DOHH2 (cell line): ENCODE data around the gene SAMD1.
A peak's percentile ranks its signal among the peaks of the same experiment; 100 is the strongest.

Experiments used
- H3F3A ChIP-seq: fragments of 200-600 bp; sonication (generic), shearing (Covaris generic); 2 replicates; pipeline ENCODE4 v1.6.0; 2016; ENCODE audit warnings: antibody characterized with exemption, mild to moderate bottlenecking; ENCODE audit not compliant: control insufficient read depth, insufficient read depth
- H3K27ac ChIP-seq: fragments of 200-600 bp; sonication (generic); 2 replicates; pipeline ENCODE4 v1.5.1; 2014; ENCODE audit warnings: low read depth, mild to moderate bottlenecking, low read length, moderate library complexity
- H3K27me3 ChIP-seq: fragments of 200-600 bp; sonication (generic); 2 replicates; pipeline ENCODE4 v1.6.1; 2014; ENCODE audit warnings: mild to moderate bottlenecking, low read length, mixed read lengths; ENCODE audit not compliant: control insufficient read depth
- H3K36me3 ChIP-seq: fragments of 200-600 bp; sonication (generic); 2 replicates; pipeline ENCODE4 v1.6.1; 2014; ENCODE audit warnings: mild to moderate bottlenecking, low read length, moderate library complexity, mixed read lengths; ENCODE audit not compliant: control insufficient read depth
- H3K4me1 ChIP-seq: fragments of 200-600 bp; sonication (generic); 2 replicates; pipeline ENCODE4 v1.6.1; 2014; ENCODE audit warnings: mild to moderate bottlenecking, low read length, mixed read lengths; ENCODE audit not compliant: control insufficient read depth
- H3K4me2 ChIP-seq: fragments of 200-600 bp; sonication (generic); 2 replicates; pipeline ENCODE4 v1.6.0; 2014; ENCODE audit warnings: mild to moderate bottlenecking, low read length, moderate library complexity
- H3K4me3 ChIP-seq: fragments of 200-600 bp; sonication (generic); 2 replicates; pipeline ENCODE4 v1.5.1; 2014; ENCODE audit warnings: mild to moderate bottlenecking, low read length, mixed read lengths
- H3K79me2 ChIP-seq: fragments of 200-600 bp; sonication (generic); 2 replicates; pipeline ENCODE4 v1.6.1; 2014; ENCODE audit warnings: mild to moderate bottlenecking, low read length, mixed read lengths; ENCODE audit not compliant: control insufficient read depth
- H3K9me2 ChIP-seq: fragments of 200-600 bp; sonication (generic); replicated peaks from 2 replicates; pipeline ENCODE4 v1.6.1; 2014; ENCODE audit warnings: mild to moderate bottlenecking, low read length, mixed read lengths; ENCODE audit not compliant: control insufficient read depth
- H3K9me3 ChIP-seq: fragments of 200-600 bp; sonication (generic); 2 replicates; pipeline ENCODE4 v1.6.1; 2014; ENCODE audit warnings: antibody characterized with exemption, low read length, mixed read lengths; ENCODE audit not compliant: control insufficient read depth, insufficient read depth
- H4K20me1 ChIP-seq: fragments of 200-600 bp; sonication (generic); 2 replicates; pipeline ENCODE4 v1.6.0; 2014; ENCODE audit warnings: low read depth, mild to moderate bottlenecking, antibody characterized with exemption, low read length, moderate library complexity; ENCODE audit not compliant: control insufficient read depth, insufficient read depth
- EZH2phosphoT487 ChIP-seq: fragments of 200-600 bp; sonication (generic); IDR thresholded peaks from 2 replicates; pipeline ENCODE4 v1.6.1; 2017; ENCODE audit warnings: borderline replicate concordance, mild to moderate bottlenecking, antibody characterized with exemption, low read length, moderate library complexity, mixed read lengths
- TF ChIP-seq, protein P1 (sequence below): fragments of 200-600 bp; sonication (generic); IDR thresholded peaks from one replicate; pipeline ENCODE4 v1.5.1; 2014; ENCODE audit warnings: antibody characterized with exemption, mild to moderate bottlenecking, low read depth, low read length; ENCODE audit not compliant: poor library complexity, severe bottlenecking

SAMD1 gene

DNA sequence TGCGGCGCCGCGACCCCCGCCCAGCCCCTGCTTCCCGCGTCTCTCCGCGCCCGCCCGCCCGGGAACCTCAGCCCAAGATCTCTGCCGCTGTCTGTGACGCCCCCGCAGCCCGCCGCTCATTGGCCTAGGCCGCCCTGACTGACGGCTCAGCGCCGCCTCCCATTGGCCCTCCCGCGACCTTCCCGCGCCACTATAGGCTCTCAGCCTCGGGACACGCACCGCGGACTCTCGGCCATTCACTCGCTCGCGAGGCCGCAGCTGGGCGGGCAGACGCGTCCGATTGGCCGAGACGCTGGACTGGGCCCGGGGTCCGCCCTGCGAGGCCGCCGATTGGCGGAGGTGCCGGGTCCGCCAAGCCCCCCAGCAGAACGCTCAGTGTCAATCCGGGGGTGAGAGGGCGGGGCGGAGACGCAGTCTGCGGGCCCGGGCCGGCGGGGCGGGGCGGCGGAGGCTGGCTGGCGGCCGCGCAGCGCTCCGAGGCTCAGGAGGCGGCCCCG lies 27.2 kb upstream of the SAMD1 start, which contains the start of gene PRKACA:
Gene PRKACA (minus strand): TSS at position 95 of the 497 bp plus-strand sequence. CDS start 215 bp downstream, outside the sequence.
- Histone ChIP-seq H3K9me2 (no peaks in the 10 kb centered on the region), H3K4me1 (peaks cover 36% of the 10 kb centered on the region), H4K20me1 (peaks cover 8% of the 10 kb centered on the region; the same call in 1 of the 2 replicates), H3K27ac (no peak within 1 kb of the TSS), H3K4me2 (peak within 1 kb of the TSS; percentile 85), H3K9me3 (no peaks in the 10 kb centered on the region), H3K4me3 (peak within 1 kb of the TSS; percentile 81), H3K36me3 (peaks cover 13% of the 10 kb centered on the region), H3K79me2 (peaks cover 36% of the 10 kb centered on the region), H3F3A (peaks cover 21% of the 10 kb centered on the region), H3K27me3 (no peaks in the 10 kb centered on the region)
- no peak for TF ChIP-seq EZH2phosphoT487
- TF ChIP-seq, protein P1, sequence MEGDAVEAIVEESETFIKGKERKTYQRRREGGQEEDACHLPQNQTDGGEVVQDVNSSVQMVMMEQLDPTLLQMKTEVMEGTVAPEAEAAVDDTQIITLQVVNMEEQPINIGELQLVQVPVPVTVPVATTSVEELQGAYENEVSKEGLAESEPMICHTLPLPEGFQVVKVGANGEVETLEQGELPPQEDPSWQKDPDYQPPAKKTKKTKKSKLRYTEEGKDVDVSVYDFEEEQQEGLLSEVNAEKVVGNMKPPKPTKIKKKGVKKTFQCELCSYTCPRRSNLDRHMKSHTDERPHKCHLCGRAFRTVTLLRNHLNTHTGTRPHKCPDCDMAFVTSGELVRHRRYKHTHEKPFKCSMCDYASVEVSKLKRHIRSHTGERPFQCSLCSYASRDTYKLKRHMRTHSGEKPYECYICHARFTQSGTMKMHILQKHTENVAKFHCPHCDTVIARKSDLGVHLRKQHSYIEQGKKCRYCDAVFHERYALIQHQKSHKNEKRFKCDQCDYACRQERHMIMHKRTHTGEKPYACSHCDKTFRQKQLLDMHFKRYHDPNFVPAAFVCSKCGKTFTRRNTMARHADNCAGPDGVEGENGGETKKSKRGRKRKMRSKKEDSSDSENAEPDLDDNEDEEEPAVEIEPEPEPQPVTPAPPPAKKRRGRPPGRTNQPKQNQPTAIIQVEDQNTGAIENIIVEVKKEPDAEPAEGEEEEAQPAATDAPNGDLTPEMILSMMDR = no peak

GRCh38 chr19:14116918-14117578 lies 26.5 kb upstream of the SAMD1 start:
- Histone ChIP-seq H3K9me3 (no peaks in the 10 kb centered on the region), H3K9me2 (no peaks in the 10 kb centered on the region), H3K79me2 (peaks cover 36% of the 10 kb centered on the region), H3K4me1 (peaks cover 36% of the 10 kb centered on the region), H3K4me3 (peak overlapping the region; percentile 81), H3K27me3 (no peaks in the 10 kb centered on the region), H3K36me3 (peaks cover 9% of the 10 kb centered on the region), H3F3A (peaks cover 21% of the 10 kb centered on the region), H3K27ac (no peak overlapping the region), H3K4me2 (peak overlapping the region; percentile 67), H4K20me1 (peaks cover 8% of the 10 kb centered on the region; the same call in 1 of the 2 replicates)
- TF ChIP-seq EZH2phosphoT487 = no peak
- TF ChIP-seq, protein P1 = no peak

DNA sequence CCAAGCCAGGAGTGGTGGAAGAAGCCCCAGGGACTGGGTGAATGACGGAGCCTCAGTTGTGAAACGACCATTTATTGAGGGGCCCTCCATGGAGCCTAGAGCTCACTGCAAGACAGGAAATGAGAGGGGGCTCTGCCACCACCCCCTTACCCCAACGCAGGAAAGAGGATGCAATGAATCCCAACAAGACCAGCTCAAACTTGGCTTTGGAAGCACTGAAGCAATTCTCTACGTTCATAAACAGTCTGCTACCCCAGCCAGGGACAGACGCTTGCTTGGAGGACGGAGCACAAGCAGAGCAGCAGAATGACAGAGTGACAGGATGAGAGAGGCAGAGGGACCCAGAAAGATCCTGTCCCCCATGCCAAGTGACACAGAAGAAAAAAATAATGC lies 26.0 kb upstream of the SAMD1 start:
- Histone ChIP-seq H3K4me1 (peaks cover 36% of the 10 kb centered on the region), H3K79me2 (peaks cover 36% of the 10 kb centered on the region), H3K27ac (no peak overlapping the region), H3F3A (peaks cover 21% of the 10 kb centered on the region), H3K9me2 (no peaks in the 10 kb centered on the region), H3K27me3 (no peaks in the 10 kb centered on the region), H3K36me3 (peaks cover 7% of the 10 kb centered on the region), H3K9me3 (no peaks in the 10 kb centered on the region), H4K20me1 (peaks cover 8% of the 10 kb centered on the region; the same call in 1 of the 2 replicates), H3K4me2 (peak overlapping the region; percentile 67), H3K4me3 (peak overlapping the region; percentile 81)
- TF ChIP-seq, protein P1 = no peak
- no peak for TF ChIP-seq EZH2phosphoT487
